BE2C (cell line): ENCODE measurements around the gene MINDY4.
A peak's percentile ranks its signal among the peaks of the same experiment; 100 is the strongest.

Experiments used
- DNase-seq: peaks from one replicate; pipeline ENCODE4 v3.0.0-alpha.2; 2020
- H3K27me3 ChIP-seq: fragments of 250-450 bp; sonication (Bioruptor Pico); 2 replicates; pipeline ENCODE4 v1.5.1; 2020; ENCODE audit warnings: mild to moderate bottlenecking
- H3K36me3 ChIP-seq: fragments of 250-450 bp; sonication (Bioruptor Pico); 2 replicates; pipeline ENCODE4 v1.5.1; 2020; ENCODE audit warnings: mild to moderate bottlenecking
- H3K4me1 ChIP-seq: fragments of 250-450 bp; sonication (Bioruptor Pico); 2 replicates; pipeline ENCODE4 v1.5.1; 2020
- H3K4me3 ChIP-seq: 2 replicates; pipeline ENCODE4 v1.5.1; 2011; ENCODE audit warnings: low read depth, low read length
- H3K9me3 ChIP-seq: fragments of 250-450 bp; sonication (Bioruptor Pico); 2 replicates; pipeline ENCODE4 v1.5.1; 2020
- TF ChIP-seq, protein P1 (sequence below): IDR thresholded peaks from 2 replicates; pipeline ENCODE4 v1.5.1; 2012; ENCODE audit warnings: mild to moderate bottlenecking, low read depth, low read length

Gene MINDY4

GRCh38 chr7:30771880-30772425, 736 bp downstream of the MINDY4 start:
- DNase-seq: no peak
- H3K4me1 ChIP-seq: no peaks in the 10 kb centered on the region
- H3K9me3 ChIP-seq: no peaks in the 10 kb centered on the region; the same call in 1 of the 2 replicates
- no peaks in the 10 kb centered on the region for H3K36me3 ChIP-seq
- peak overlapping the region; percentile 97 for H3K4me3 ChIP-seq
- TF ChIP-seq, protein P1, sequence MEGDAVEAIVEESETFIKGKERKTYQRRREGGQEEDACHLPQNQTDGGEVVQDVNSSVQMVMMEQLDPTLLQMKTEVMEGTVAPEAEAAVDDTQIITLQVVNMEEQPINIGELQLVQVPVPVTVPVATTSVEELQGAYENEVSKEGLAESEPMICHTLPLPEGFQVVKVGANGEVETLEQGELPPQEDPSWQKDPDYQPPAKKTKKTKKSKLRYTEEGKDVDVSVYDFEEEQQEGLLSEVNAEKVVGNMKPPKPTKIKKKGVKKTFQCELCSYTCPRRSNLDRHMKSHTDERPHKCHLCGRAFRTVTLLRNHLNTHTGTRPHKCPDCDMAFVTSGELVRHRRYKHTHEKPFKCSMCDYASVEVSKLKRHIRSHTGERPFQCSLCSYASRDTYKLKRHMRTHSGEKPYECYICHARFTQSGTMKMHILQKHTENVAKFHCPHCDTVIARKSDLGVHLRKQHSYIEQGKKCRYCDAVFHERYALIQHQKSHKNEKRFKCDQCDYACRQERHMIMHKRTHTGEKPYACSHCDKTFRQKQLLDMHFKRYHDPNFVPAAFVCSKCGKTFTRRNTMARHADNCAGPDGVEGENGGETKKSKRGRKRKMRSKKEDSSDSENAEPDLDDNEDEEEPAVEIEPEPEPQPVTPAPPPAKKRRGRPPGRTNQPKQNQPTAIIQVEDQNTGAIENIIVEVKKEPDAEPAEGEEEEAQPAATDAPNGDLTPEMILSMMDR: no peak
- H3K27me3 ChIP-seq: no peaks in the 10 kb centered on the region

GRCh38 chr7:30772984-30773383, 1.8 kb downstream of the MINDY4 start:
- no peaks in the 10 kb centered on the region for H3K4me1 ChIP-seq
- no peak for DNase-seq
- H3K4me3 ChIP-seq: no peak overlapping the region
- H3K27me3 ChIP-seq: no peaks in the 10 kb centered on the region
- no peaks in the 10 kb centered on the region for H3K36me3 ChIP-seq
- no peaks in the 10 kb centered on the region; the same call in 1 of the 2 replicates for H3K9me3 ChIP-seq
- TF ChIP-seq, protein P1: no peak

- H3K9me3 ChIP-seq: no peaks in the 10 kb centered on the region; the same call in 1 of the 2 replicates
- no peaks in the 10 kb centered on the region for H3K27me3 ChIP-seq
- H3K4me3 ChIP-seq: no peak overlapping the region
- H3K4me1 ChIP-seq: no peaks in the 10 kb centered on the region
- H3K36me3 ChIP-seq: no peaks in the 10 kb centered on the region; the same call in 1 of the 2 replicates
- TF ChIP-seq, protein P1: no peak
- DNase-seq: no peak
Measured at GRCh38 chr7:30775992-30776391, 4.8 kb downstream of the MINDY4 start.

- no peak overlapping the region for H3K4me3 ChIP-seq
- DNase-seq: no peak
- no peaks in the 10 kb centered on the region; the same call in 1 of the 2 replicates for H3K9me3 ChIP-seq
- H3K36me3 ChIP-seq: peaks cover 2% of the 10 kb centered on the region
- no peaks in the 10 kb centered on the region for H3K27me3 ChIP-seq
- H3K4me1 ChIP-seq: no peaks in the 10 kb centered on the region
- TF ChIP-seq, protein P1: no peak
Measured at GRCh38 chr7:30776971-30777370, 5.8 kb downstream of the MINDY4 start.

DNA sequence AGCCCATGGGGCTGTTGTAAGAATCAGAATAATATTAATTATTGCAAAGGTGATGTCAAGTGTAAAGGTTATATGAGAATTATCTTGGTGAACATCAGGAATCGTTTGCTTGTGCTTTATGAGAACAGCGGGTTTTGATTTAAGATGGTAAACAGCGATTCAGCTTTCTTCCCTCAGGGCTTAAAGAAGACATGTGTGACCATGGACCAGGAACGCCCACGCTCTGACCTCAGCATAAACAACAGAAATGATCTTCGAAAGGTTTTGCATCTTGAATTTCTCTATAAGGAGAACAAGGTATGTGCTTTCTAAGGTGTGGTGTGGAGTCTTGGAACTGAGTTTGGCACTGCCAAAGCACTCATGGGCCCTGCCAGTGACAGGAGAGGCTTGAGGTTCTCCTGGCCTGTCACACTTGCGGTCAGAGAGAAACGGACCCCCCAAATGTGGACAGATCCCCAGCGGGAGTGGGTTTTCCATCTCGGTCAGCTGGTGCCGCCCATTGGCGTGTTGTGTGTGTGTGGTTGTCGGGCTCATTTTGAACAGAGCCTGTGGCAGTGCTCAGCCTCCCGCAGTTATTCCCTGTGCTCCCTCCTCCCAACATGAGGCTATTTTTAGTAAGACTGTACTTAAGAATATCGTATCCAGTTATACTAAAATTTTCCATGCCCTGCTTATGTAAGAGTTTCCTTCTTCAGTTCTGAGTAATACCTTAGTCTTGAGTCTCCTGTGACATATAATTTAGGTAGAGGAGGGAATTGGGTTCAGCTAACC, 7.2 kb downstream of the MINDY4 start:
- no peaks in the 10 kb centered on the region for H3K4me1 ChIP-seq
- TF ChIP-seq, protein P1: no peak
- H3K4me3 ChIP-seq: no peak overlapping the region
- H3K9me3 ChIP-seq: no peaks in the 10 kb centered on the region
- H3K27me3 ChIP-seq: no peaks in the 10 kb centered on the region
- peaks cover 17% of the 10 kb centered on the region for H3K36me3 ChIP-seq
- DNase-seq: no peak

DNA sequence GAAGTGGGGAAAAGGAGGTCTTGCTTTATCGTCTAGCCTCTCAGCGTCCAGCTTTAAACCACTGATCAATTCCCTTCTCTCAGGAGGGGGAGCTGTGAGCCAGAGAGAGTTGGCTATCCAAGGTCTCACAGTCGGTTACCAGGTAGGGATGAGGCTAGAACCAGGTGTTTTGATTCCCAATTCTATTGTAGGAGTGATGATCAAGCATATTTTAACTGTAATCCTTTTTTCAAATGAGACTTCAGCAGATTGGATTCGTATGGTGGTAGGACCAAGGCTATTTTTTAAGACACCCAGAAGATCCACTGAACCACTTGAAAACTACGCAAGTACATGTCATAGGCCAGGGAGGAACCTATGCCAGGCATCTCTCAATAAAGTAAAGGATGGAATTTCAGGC, 8.4 kb downstream of the MINDY4 start:
- Histone ChIP-seq H3K9me3 (no peaks in the 10 kb centered on the region), H3K27me3 (no peaks in the 10 kb centered on the region), H3K4me1 (no peaks in the 10 kb centered on the region), H3K36me3 (peaks cover 18% of the 10 kb centered on the region), H3K4me3 (no peak overlapping the region)
- DNase-seq: no peak
- TF ChIP-seq, protein P1: no peak
